ENCODE data around the gene EP400.

- no peak for TF ChIP-seq EZH2 (IDR thresholded peaks at IDR 0.05; ENCODE audit: low read length, missing control alignments)
- no peak for TF ChIP-seq CTCF (conservative IDR thresholded peaks at IDR 0.05 in 1 of 2, IDR thresholded peaks at IDR 0.05 in 1 of 2; ENCODE audit: low read depth in 1 of 2, low read length in 2 of 2)
These were observed 179.3 kb downstream of the EP400 start for GRCh38 chr12:132129007-132129406.
